Fibroblast of villous mesenchyme (primary cell): ENCODE data around the gene ZNF414. TPM values are rescaled to one million over a fixed set of nuclear protein-coding genes. Genes with fewer than 3 reads are reported as not detected.

Experiments
- DNase-seq: peaks from one replicate; pipeline ENCODE4 v3.0.0-alpha.2; 2010; ENCODE audit warnings: low read depth
- H3K4me3 ChIP-seq: 2 replicates; pipeline ENCODE4 v1.5.1; 2011; ENCODE audit warnings: low read depth, mild to moderate bottlenecking, low read length
- CTCF ChIP-seq: IDR thresholded peaks from 2 replicates; pipeline ENCODE4 v1.5.1; 2012; ENCODE audit warnings: low read depth, mild to moderate bottlenecking, low read length; ENCODE audit not compliant: insufficient read depth
- total RNA-seq: library from RNA; depleted of rRNA; stranded (reverse); fragments of >200 nt; gene quantifications from 2 replicates; pipeline ENCODE4 v1.2.3, GENCODE V29; 2012

Gene ZNF414
- total RNA-seq, 1 donor = 5.2 TPM

GRCh38 chr19:8468761-8469373 lies 45.1 kb downstream of the ZNF414 start:
- DNase-seq = peak; percentile 87
- no peak for TF ChIP-seq CTCF
- no peak overlapping the region for H3K4me3 ChIP-seq

DNA sequence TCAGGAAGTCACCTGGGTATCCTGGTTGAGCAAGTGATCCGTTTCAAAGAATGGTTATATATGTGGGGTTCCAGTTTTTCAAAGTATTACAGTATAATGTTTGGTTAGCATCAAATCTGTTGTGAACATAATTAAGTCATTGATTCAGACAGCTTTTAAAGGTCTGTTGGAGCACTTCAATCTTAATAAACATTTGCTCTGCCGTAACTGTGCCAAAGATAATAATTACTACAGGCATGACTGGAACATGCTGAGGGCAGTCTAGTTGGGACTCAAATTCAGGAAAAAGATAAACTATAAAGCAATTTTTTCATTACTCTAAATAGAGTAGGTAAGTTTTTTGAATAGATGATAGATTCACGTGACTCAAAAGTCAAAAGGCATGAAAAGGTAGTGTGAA lies 45.8 kb downstream of the ZNF414 start:
- no peak for DNase-seq
- TF ChIP-seq CTCF = no peak
- H3K4me3 ChIP-seq = no peak overlapping the region

DNA sequence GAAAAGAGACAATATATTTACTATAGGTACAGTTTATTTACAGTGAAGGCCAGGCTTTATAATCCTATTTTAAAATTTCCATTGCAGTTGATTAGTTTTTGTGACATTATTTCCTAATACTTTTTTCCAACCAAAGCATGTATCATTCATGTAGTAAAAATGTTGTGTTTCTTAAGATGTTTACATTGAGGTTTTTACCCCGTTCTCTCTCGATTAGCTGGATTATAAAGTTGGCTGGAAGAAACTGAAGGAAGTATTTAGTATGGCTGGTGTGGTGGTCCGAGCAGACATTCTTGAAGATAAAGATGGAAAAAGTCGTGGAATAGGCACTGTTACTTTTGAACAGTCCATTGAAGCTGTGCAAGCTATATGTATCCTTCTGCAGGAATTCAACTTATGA lies 47.9 kb downstream of the ZNF414 start:
- no peak for TF ChIP-seq CTCF
- DNase-seq = peak; percentile 95
- H3K4me3 ChIP-seq = no peak overlapping the region

DNA sequence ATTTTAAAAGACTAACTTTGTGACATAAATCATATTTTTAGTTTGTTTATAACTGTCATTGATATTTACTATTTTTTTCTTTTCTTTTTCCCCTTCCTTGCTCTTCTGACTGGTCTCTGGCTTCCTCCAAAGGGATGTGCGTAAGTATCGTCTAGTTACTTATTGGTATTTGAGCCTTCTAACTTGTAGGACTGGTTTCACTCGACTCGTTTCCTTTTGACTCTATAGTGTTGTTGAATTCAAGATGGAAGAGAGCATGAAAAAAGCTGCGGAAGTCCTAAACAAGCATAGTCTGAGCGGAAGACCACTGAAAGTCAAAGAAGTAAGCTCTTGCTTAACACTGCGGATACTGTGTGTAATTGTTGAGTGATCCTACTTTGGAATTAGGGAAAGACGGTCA lies 50.6 kb downstream of the ZNF414 start:
- H3K4me3 ChIP-seq = no peak overlapping the region
- TF ChIP-seq CTCF = no peak
- DNase-seq = no peak

- no peak overlapping the region for H3K4me3 ChIP-seq
- no peak for TF ChIP-seq CTCF
- no peak for DNase-seq
These were observed 51.4 kb downstream of the ZNF414 start for GRCh38 chr19:8462571-8462970.

DNA sequence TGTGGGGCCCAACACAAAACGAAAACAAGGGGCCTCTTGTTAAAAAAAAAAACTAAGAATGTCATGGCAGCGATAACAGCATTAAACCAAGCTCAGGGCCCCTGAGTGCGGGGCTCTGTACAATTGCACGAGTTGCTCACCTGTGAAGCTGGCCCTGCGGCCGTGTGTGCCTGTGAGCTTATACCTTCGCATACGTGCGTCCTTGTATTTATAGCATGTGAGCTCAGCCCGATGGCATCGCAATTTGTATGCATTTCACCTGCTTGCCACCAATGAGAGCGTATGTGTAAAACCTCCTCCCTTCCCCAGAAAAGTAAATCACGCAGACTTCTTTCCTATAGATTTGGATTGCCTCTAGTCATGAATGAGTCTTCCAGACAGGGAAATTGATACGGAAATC lies 52.1 kb downstream of the ZNF414 start:
- TF ChIP-seq CTCF = no peak
- H3K4me3 ChIP-seq = no peak overlapping the region
- no peak for DNase-seq

DNA sequence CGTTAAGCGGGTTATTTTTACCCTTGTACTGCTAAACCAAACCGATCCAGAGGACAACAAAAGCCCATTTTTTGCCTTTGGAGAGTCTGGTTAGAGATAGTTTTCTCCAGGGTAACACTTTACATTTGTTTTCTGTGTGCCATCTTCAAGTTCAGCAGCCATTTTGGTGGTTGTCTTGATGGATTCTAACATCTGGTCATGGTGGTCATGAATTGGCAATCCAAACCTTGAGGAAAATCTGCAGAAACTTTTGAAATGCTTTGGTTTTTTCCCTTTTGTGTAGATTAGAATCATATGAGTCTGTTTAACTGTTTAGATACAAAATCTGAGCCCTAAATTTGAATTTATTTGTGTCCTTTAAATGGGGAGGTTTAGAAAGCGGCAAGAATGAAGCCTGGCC lies 52.6 kb downstream of the ZNF414 start:
- H3K4me3 ChIP-seq = no peak overlapping the region
- no peak for TF ChIP-seq CTCF
- no peak for DNase-seq
